GDM1 (cell line): ENCODE measurements around the gene MYO16.
"Not testable (repeated sequence)": the region's sequence is repeated elsewhere in the genome, so short reads cannot be mapped to it uniquely, and the experiment has no call there.

Experiments used
- DNase-seq: peaks from one replicate; lab custom pipeline; 2025; lab: John Stamatoyannopoulos, UW

The MYO16 gene

GRCh38 chr13:109198585-109198984 lies 569.2 kb downstream of the MYO16 start:
- DNase-seq, result no peak

GRCh38 chr13:109199280-109199679 lies 569.9 kb downstream of the MYO16 start:
- no peak for DNase-seq

- no peak for DNase-seq
These were observed 571.1 kb downstream of the MYO16 start for GRCh38 chr13:109200556-109200955.

GRCh38 chr13:109203587-109203986 lies 574.2 kb downstream of the MYO16 start:
- no peak for DNase-seq

- no peak for DNase-seq
These were observed 574.8 kb downstream of the MYO16 start for GRCh38 chr13:109204252-109204651.

- no peak for DNase-seq
These were observed 575.2 kb downstream of the MYO16 start for GRCh38 chr13:109204657-109205056.

- no peak for DNase-seq
These were observed 575.9 kb downstream of the MYO16 start for GRCh38 chr13:109205315-109205714.

- no peak for DNase-seq
These were observed 577.2 kb downstream of the MYO16 start for GRCh38 chr13:109206616-109207015.

GRCh38 chr13:109207622-109208021 lies 578.2 kb downstream of the MYO16 start:
- no peak for DNase-seq

GRCh38 chr13:109208522-109208921 lies 579.1 kb downstream of the MYO16 start:
- no peak for DNase-seq

- no peak for DNase-seq
These were observed 580.1 kb downstream of the MYO16 start for GRCh38 chr13:109209526-109209925.

- DNase-seq, result no peak
These were observed 582.2 kb downstream of the MYO16 start for GRCh38 chr13:109211616-109212015.

GRCh38 chr13:109212650-109213049 lies 583.2 kb downstream of the MYO16 start:
- no peak for DNase-seq

- DNase-seq, result no peak
These were observed 584.3 kb downstream of the MYO16 start for GRCh38 chr13:109213714-109214113.

GRCh38 chr13:109214393-109214792 lies 585.0 kb downstream of the MYO16 start:
- no peak for DNase-seq

- DNase-seq, result no peak
These were observed 586.0 kb downstream of the MYO16 start for GRCh38 chr13:109215377-109215776.

- DNase-seq, result not testable (repeated sequence)
These were observed 588.1 kb downstream of the MYO16 start for GRCh38 chr13:109217510-109217909.

GRCh38 chr13:109220631-109221030 lies 591.2 kb downstream of the MYO16 start:
- no peak for DNase-seq

- DNase-seq, result no peak
These were observed 594.6 kb downstream of the MYO16 start for GRCh38 chr13:109224033-109224432.

GRCh38 chr13:109226631-109227030 lies 597.2 kb downstream of the MYO16 start:
- no peak for DNase-seq

GRCh38 chr13:109227344-109227940 lies 598.0 kb downstream of the MYO16 start:
- DNase-seq, result no peak

GRCh38 chr13:109228211-109228610 lies 598.8 kb downstream of the MYO16 start:
- no peak for DNase-seq

- DNase-seq, result no peak
These were observed 602.5 kb downstream of the MYO16 start for GRCh38 chr13:109231888-109232287.

- no peak for DNase-seq
These were observed 603.9 kb downstream of the MYO16 start for GRCh38 chr13:109233293-109233692.

GRCh38 chr13:109235901-109236300 lies 606.5 kb downstream of the MYO16 start:
- no peak for DNase-seq
